T-helper 1 cell treated with Interleukin-12 subunit alpha and Interleukin-12 subunit beta and Interleukin-4 antibody, amounts not matched to agents 30 ng/mL and 1 ng/mL, for 36 hours (primary cell): ENCODE data around the gene PRR5L. TPM values are rescaled to one million over a fixed set of nuclear protein-coding genes. Genes with fewer than 3 reads are reported as not detected.

Experiments
- intact Hi-C: fragments of 100-400 bp; cut with micrococcal nuclease; formaldehyde crosslinking; loops from one replicate; pipeline ENCODE4 v1.15.1; 2024
- total RNA-seq: library from RNA; stranded (reverse); gene quantifications from 2 replicates; pipeline ENCODE4 v1.2.3, GENCODE V29; 2022

PRR5L gene
- total RNA-seq, 1 donor from 2014 or later = 57.7 TPM

- intact Hi-C loops = loop anchor here (2.0 kb wide), 2 partner anchors 77 to 101 kb away; no protein-coding TSS in a partner anchor
These were observed 157.6 kb downstream of the PRR5L start for GRCh38 chr11:36453678-36454077.

GRCh38 chr11:36454551-36454940 lies 158.5 kb downstream of the PRR5L start:
- intact Hi-C loops = no loop called here

DNA sequence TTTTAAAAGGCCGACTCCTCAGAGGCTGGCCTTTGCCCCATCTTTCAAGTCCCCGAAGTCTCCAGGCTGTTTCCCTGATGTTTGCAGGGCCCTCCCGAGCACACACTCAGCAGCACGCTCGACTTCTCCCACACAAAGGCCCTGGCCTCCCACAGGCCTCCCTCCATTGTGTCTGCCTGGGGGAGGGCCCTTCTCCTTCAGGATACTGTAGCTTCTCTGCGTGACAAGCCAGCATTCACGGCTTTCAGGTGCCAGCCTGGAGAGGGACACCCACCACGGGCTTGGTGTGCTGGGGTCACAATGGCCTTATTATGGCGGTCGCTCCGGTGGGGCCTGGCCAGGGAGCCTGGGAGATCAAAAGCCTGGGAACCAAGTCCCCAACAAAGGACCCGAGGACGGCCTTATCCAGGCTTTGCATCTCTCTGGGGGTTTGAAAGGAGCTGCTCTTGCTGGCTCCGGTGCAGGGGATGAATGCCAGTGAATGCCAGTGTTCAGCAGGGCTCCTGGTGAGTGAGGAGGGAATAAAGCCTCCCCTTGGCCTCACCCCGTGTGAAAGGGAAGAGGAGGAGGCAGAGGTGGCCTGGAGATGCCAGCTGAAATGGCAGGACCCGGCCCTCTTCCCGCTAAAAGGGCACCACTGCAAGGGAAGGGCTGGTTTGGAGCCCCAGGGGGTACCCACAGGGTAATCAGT lies 159.0 kb downstream of the PRR5L start:
- intact Hi-C loops = no loop called here

- intact Hi-C loops = no loop called here
These were observed 159.6 kb downstream of the PRR5L start for GRCh38 chr11:36455658-36456111.

GRCh38 chr11:36456156-36456555 lies 160.1 kb downstream of the PRR5L start:
- intact Hi-C loops = no loop called here

DNA sequence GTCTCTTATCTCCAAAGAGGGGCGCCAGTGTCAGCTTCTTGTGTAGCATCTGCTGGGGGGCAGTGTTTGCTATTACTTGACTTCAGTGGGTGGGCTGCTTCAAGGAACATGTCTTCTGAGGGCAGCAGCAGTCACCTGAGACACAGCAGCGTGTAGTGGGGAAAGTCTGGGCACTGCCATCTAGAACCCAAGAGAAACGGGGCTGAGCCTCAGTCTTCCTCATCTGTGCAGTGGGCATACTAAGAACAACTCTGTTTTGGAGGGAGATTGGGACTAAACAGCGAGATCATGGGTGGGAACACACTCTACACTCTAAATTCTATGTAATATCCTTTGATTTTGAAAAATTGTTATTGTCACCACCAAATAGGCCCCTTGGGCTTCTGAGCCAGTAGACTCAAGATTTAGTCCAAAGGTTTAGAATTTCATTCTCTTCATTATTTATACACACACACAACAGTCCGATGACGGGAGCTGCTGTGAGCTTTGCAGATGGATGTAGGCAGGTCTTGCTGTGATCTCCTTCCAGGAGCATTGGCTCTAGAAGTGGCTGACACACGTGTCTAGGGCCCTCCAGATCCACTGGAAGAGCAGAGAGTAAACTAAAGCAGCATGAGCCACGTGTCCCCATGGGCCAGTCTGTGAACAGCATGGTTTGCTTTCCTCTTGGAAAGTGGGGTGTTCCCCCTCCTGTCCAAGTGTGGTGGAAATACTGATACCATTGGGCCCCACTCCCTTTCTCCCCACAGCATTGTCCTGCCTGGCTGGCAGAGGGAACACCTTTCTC lies 162.2 kb downstream of the PRR5L start:
- intact Hi-C loops = no loop called here

GRCh38 chr11:36459046-36459445 lies 163.0 kb downstream of the PRR5L start:
- intact Hi-C loops = no loop called here

DNA sequence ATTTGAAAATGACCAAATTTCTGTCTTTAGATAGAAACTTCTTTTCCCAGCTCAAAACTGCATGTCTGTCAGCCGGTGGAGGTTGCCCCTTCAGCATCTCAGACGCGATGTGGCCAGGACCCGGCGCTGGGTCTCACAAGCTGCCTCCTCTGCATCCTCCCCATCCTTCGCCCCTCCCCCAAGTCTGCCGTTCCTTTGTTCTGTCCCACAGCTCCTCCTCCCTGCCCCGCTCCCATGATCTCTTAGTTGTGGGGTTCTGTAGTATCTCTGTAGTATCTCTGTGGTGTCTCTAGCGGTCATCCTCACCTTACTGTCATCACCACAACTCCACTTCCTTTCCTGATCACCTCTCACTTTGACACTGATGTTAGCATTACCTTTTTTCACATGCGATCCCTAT lies 164.1 kb downstream of the PRR5L start:
- intact Hi-C loops = no loop called here

DNA sequence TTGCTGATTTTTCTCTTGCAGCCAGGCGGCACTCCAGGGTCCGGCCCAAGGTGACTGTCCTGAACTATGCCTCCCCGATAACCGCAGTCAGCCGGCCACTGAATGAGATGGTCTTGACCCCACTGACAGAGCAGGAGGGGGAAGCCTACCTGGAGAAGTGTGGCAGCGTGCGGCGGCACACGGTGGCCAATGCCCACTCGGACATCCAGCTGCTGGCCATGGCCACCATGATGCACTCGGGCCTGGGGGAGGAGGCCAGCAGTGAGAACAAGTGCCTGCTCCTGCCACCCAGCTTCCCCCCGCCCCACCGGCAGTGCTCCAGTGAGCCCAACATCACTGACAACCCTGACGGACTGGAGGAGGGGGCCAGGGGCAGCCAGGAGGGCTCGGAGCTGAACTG lies 166.2 kb downstream of the PRR5L start:
- intact Hi-C loops = no loop called here

GRCh38 chr11:36463781-36464180 lies 167.7 kb downstream of the PRR5L start:
- intact Hi-C loops = no loop called here

DNA sequence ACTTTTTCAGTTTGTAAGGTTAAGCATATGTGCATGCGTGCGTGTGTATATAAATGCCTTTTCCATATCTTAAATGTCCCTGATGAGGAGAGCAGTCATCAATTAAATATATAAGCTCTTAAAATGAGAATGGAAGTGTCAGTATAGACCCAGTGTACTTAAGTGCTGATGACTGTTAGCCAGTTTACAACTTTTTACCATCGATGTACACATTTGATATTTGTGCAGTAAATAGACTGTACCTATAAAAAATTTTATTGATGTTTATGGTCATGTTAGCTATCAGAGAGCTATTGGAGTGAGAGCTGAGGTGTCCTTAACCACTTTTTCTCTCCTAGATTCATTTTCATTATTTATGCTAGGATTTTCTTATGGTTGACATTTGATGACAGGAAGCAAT lies 168.6 kb downstream of the PRR5L start:
- intact Hi-C loops = no loop called here

DNA sequence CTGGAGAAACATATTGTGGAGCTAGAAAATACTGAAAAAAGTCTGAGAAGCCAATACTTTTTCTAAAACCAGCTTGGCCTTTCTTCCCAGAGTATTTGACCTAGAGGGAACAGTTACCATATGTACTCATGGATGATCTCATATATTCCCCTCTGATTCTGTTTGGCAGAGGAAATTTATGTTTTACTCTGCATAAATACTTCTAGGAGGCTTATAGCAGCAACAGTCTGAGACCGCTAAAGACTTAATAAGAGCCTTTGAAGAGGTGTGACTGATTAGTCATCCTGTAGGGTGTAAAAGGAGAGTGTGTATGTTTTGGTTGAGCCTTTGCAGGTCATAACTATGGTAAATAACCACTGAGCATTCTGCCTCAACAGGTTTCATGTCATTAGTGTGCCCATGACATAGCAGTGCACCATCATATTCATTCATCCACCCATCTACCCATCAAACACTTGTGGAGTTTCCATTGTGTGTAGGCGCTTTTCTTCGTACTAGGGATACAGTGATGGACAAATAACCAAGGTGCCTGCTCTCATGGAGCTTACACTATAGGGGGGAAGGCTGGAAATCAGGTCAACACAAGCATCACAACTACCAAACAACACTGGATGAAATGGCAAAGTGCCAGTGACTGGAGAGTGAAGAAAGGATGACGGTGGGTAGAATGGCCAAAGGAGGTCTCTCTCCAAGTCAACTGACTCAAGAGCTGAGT lies 169.5 kb downstream of the PRR5L start:
- intact Hi-C loops = no loop called here

GRCh38 chr11:36467012-36467411 lies 170.9 kb downstream of the PRR5L start:
- intact Hi-C loops = no loop called here

DNA sequence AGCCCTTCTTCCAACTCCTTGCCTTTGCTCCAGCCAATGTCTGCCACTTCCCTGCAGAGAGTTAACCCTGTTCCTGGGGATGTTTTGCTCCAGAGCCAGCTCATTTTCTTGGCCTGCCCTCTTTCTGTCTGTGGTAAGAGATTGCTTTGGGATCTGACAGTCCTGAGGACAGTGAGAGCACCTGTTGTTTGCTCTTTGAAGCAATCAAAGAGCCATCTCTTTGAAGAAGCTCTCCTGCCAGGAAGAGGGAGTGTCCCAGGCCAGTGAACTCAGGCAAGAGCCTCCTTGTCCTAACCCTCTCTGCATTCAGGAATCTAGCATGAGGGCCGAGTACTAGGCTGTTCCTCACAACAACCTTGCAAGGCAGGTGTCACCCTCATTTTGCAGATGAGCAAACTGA lies 171.8 kb downstream of the PRR5L start:
- intact Hi-C loops = no loop called here

GRCh38 chr11:36469063-36469462 lies 173.0 kb downstream of the PRR5L start:
- intact Hi-C loops = no loop called here

DNA sequence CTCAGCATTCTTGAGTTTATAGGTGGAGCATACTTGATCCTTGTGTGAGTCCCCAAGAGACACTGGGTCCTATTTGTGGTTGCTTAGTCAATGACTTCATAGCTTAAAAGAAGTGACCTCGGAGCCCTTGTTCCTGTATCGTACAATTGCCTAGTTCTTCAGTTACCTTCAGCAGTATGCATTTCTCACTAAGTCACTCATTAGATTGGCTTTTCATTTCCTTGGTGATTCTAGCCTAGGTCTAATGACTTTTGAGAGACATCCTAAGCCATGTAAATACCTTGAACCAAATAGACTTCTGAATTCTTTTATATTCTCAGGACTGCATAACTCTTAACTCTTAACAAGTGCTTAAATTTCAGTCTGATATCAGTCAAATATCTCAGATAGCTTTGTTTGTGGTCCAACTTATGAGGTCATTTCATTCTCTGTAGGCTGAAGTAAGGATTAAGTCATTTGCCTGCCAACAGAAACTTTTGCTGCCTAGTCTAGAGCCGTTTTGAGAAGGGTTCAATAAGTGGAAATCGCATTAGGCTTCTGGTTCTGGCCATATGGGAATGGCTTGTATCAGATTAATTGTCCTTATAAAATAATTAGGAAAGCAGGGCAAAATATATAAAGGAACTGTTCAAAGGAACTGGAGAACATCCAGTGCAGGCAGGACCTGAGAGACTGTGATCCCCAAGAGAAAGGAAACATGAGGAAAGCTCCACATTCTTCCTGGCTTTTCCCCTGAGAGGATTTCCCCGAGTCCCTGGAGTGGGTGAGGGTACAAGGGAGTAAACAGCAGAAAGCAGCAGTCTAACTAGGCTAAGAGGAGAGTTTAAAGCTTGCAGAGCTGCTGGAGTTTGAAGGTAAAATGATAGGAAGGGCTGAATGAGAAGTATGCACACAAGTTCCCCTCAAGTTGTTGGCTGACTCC lies 174.1 kb downstream of the PRR5L start:
- intact Hi-C loops = no loop called here

- intact Hi-C loops = no loop called here
These were observed 175.5 kb downstream of the PRR5L start for GRCh38 chr11:36471577-36471976.

DNA sequence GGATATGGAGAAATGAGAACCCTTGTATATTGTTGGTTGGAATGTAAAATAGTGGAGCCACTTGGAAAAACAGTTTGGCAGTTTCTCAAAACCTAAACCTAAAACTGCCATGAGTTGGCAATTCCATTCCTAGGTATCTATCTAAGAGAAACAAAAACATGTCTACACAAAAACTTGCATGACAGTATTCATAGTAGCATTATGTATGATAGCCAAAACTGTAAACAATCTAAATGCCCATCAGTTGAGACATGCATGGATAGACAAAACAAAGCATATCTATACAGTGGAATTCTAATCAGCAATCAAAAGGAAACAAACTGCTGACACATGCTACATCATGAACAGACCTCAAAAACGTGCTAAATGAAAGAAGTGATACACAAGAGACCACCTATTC lies 179.1 kb downstream of the PRR5L start:
- intact Hi-C loops = loop anchor here (5.0 kb wide), 1 partner anchor 858 kb away; the partner anchor contains the start of gene FJX1

- intact Hi-C loops = loop anchor here (1.0 to 5.0 kb wide), 5 partner anchors 102 to 862 kb away; partner anchors contain the start of gene FJX1
These were observed 182.7 kb downstream of the PRR5L start for GRCh38 chr11:36478700-36479329.

DNA sequence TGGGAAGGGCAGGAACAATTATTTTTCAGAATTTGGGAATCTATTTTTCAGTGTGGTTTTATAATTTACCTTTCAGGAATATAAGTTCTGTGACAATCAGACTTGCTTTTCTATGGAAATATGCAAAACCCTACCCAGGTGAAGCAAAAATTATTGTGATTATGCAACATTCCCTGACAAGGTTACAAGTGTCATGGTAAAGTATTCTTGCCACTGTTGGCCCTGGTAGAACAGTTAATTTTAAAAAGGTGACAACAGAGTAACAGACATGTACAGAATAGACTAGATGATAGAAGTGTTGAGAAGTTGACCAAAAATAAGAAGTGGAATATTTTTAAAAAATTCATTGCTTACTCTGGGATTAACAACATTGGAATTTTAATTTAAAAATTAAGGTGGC lies 184.7 kb downstream of the PRR5L start:
- intact Hi-C loops = no loop called here
